Esophagus muscularis mucosa (tissue), 4 donors: ENCODE data around the gene CDK14.

Experiments
- CTCF ChIP-seq, 3 experiments: fragments of 200-600 bp in 2 of 3; fragments of 450-650 bp in 1 of 3; sonication (generic) in 2 of 3; IDR thresholded peaks; one replicate each; pipeline ENCODE4 v1.5.1; 2017 to 2019; ENCODE audit warnings: antibody characterized with exemption in 3 of 3, mild to moderate bottlenecking in 2 of 3, moderate library complexity in 1 of 3
- EP300 ChIP-seq: sonication (generic); formaldehyde crosslinking; IDR thresholded peaks from one replicate; pipeline ENCODE4 v1.6.1; 2017; ENCODE audit warnings: antibody characterized with exemption
- POLR2A ChIP-seq: fragments of 450-650 bp; IDR thresholded peaks from one replicate; pipeline ENCODE4 v1.6.1; 2017; ENCODE audit warnings: antibody characterized with exemption, moderate library complexity, mild to moderate bottlenecking, low read depth
- POLR2AphosphoS5 ChIP-seq, 2 donors: sonication (generic); formaldehyde crosslinking; IDR thresholded peaks; one replicate each; pipeline ENCODE4 v1.6.1; 2017; ENCODE audit warnings: antibody characterized with exemption in 2 of 2

DNA sequence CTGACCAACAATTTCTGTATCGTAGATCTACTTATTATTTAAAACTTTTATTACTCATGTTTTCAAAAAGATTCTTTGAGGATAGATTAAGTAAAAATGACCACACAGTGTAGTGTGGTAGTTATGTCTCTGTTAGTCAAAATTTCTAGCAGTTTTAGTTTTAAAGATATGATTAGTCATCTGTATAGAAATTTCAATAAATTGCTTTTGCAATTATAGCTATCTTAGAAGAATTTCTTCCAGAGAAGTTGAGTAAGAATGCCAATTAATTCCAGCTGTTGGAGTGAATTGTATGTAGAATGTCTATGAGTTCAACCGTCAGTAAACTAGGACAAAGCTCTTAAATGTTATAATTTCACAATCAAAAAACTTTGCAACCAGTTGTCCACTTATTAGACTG lies 229.7 kb downstream of the CDK14 start:
- no peak for TF ChIP-seq CTCF (IDR thresholded peaks at IDR 0.05)
- no peak for TF ChIP-seq EP300
- TF ChIP-seq POLR2A: no peak
- no peak for TF ChIP-seq POLR2AphosphoS5 (IDR thresholded peaks at IDR 0.05)
